LNCAP (cell line): ENCODE results near the gene EGR4.

Experiments used
- TF ChIP-seq, protein P1 (sequence below): fragments of 450-650 bp; IDR thresholded peaks from 2 replicates; pipeline ENCODE4 v1.5.1; 2017; ENCODE audit warnings: mild to moderate bottlenecking

Gene EGR4

DNA sequence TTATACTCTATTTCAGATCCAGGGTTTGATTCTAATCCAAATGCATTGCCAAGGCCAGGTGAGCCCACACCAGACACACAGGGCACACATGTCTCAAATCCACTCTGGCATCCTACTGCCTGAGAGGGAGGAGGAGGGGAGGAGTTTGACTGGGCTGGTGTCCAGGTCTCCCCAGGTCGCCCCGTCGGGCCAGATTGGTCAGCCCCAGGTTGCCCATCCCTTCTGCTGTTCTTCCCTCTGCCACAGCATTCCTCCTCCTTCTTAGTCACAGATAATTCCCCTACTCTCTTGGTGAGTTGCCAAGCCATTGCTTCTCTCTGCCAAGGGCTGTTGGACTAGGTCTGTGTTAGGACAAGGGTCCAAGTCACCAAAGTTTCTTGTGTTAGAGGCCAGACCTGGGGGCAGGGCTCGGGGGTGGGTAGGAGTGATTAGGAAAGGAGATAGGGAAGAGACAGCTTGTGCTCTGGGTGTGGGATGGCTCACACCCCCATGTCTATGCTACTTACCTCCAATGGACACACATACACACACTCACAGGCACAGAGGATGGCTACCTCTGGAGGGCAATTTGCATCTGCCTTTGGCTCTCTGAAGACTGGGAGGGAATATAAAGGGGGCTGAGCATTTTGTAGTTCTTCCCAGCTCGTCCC lies 2.5 kb upstream of the EGR4 start:
- TF ChIP-seq, protein P1, sequence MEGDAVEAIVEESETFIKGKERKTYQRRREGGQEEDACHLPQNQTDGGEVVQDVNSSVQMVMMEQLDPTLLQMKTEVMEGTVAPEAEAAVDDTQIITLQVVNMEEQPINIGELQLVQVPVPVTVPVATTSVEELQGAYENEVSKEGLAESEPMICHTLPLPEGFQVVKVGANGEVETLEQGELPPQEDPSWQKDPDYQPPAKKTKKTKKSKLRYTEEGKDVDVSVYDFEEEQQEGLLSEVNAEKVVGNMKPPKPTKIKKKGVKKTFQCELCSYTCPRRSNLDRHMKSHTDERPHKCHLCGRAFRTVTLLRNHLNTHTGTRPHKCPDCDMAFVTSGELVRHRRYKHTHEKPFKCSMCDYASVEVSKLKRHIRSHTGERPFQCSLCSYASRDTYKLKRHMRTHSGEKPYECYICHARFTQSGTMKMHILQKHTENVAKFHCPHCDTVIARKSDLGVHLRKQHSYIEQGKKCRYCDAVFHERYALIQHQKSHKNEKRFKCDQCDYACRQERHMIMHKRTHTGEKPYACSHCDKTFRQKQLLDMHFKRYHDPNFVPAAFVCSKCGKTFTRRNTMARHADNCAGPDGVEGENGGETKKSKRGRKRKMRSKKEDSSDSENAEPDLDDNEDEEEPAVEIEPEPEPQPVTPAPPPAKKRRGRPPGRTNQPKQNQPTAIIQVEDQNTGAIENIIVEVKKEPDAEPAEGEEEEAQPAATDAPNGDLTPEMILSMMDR, result no peak

DNA sequence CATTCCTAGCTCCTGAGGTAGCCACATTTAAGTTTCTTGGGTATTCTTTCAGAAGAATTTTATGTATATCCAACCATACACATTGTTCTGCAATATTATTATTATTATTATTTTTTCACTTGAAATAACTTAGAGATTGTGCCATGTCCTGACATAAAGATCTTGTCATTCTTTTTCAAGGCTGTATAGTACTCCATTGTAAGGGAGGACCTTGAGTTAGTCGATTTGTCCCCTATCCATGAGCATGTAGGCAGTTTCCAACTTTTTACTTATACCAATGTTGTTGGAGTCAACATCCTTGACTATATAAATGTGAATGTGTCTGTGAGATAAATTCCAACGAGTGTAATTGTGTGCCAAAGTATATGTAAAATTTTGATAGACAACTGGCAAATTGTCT lies 891 bp upstream of the EGR4 start:
- TF ChIP-seq, protein P1, result no peak

DNA sequence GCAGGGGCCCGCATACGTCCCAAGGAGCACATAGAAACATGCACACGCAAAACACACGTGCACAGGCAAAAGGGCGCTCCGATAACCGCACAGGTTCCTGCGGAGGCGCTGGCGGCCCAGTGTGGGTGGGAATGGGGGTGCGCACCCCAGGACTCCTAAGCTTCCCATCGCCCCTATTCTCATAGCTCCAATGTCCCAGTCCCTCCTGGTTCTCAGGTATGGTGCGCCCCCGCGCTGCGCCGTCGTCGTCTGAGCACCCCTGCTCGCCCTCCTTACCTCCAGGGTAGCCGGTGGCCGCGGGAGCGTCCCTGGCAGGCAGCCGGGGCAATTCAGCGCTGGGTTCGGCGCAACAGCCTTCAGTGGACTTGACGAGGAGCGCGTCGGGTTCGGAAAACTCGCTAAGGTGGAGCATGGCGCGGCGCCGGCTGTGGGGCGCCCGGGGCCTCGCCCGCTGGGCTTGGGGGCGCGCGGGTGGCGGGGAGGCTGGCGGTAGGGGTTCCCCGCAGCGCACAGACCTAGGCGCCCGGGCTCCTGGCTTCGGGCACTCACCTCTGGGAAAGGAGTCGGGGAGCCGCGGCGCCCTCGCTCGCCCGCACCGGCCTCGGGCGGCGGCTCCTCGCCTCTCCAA lies 328 bp downstream of the EGR4 start:
- TF ChIP-seq, protein P1, result no peak

DNA sequence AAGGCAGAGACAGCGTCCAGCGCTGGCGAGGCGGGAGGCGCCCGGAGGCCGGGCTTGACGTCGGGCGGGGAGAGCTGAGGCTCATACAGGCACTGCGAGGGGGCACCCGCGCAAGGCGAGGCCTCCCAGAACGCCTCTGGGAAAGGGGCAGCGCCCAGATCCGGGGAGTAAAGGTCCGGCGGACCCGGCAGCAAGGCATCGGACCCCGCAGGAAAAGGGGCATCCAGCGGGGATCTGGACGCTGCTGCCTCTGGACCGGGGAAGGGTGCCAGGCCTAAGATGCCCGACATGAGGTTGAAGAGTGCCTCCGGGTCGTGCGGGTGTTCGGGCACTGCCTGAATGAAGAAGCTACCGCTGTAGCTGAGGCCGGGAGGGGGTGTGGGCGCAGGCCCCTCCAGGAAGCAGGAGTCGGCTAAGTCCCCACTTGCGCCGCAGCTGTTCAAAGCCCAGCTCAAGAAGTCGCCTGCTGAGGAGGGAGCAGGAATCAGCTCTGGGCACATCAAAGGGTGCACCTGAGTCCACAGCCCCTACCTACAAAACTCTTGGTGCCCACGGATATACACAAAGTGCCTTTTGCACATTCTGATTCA lies 937 bp downstream of the EGR4 start:
- TF ChIP-seq, protein P1, result no peak

DNA sequence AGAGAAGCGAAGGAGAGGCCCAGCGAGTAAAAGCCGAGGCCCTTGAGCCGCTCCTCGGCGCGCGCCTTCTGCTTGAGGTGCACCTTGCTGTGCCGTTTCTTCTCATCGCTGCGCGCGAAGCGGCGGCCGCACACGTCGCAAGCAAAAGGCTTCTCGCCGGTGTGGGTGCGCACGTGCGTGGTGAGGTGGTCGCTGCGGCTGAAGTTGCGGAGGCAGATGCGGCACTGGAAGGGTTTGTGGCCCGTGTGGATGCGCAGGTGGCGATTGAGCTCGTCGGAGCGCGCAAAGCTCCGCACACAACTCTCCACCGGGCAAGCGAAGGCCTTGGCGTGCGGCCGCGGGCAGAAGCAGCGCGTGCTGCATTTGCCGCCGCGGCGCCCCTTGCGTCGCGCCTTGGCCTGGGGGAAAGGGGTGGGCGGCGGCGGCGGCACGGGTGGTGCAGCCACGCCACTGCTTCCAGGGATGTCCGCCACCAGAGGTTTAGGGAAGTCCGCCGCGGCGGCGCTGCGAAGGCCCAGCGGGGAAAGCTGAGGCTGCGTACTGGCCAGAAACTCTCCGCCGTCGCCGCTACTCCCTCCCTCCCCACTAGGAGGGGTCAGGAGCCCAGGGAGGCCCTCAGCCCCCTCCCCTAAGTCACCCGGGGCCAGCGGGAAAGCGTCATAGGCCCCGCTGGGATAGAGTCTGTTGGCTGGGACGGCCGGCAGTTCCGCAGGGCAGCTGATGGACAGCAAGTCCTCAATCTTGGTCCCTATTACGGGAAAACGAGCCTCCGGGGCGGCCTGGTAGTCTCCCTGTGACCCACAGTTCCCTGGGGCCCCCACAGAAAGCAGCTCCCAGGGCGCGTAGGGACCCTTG lies 1.7 kb downstream of the EGR4 start:
- TF ChIP-seq, protein P1, result no peak

DNA sequence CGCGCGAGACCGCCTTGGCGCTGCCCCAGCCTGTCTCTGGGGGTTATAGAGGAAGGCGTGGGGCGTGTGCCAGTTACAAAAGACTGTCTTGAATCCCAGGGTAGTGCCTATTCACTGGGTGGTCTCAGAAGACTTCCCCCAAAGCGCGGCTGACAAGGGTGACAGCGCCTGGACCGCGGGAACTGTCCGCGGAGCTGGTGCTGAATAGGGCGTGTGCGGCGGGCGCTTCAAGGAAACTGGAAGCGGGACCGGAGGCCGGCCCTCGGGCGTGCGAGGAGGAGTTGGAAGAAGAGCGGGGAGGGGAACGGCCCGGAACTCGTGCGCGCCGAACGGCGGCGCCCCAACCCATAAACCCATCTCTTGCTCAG lies 2.3 kb downstream of the EGR4 start:
- TF ChIP-seq, protein P1, result no peak

DNA sequence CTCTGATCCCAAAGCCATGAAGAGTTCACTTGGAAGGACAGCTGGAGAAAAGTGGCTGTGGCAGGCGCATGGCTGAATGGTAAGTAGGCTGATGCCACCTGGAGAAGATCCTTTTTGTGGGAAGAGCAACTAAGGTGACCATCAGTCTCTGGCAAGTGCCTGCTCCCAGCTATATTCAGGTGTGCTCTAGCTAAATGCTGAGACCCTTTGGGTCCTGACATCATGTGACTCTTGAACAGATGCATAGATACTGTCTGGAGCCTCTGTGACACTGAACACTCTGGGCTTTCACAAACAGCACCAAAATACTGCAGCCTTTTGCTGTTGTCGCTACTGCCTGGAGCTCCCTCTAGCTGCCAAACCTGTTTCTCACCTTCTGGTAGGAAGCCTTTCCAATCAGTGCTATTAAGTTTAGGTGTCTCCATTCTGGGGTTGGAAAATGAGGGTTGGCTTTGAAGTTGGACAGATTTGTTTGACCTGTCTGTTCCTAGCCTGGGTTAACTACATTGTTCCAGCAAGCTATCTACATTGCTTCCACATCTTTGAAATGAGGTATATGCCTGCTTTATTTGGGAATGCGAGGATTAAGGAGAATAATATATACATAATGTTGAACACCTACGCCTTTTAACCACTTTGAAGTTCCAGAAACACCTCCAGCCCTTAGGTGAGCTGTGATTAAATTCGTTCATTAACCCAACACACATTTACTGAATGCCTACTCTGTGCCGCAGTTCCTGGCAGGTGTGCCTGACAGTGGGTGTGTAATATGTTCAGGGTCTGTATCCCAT lies 3.1 kb downstream of the EGR4 start:
- TF ChIP-seq, protein P1, result peak; percentile 57
